Transverse colon (tissue), 4 donors: ENCODE data around the gene S100A14. TPM values are rescaled to one million over a fixed set of nuclear protein-coding genes. Genes with fewer than 3 reads are reported as not detected.

Source experiments
- DNase-seq: peaks from one replicate; pipeline ENCODE4 v3.0.0-alpha.2; 2019
- H3K27ac ChIP-seq, 4 donors: fragments of 200-600 bp; sonication (generic); 2 replicates each; pipeline ENCODE4 v1.5.1; 2016 to 2018; ENCODE audit warnings: inconsistent platforms in 4 of 4
- H3K27me3 ChIP-seq: fragments of 200-600 bp; sonication (generic); 2 replicates; pipeline ENCODE4 v1.5.1; 2017; ENCODE audit warnings: inconsistent platforms
- H3K36me3 ChIP-seq, 4 donors: fragments of 200-600 bp; sonication (generic); 2 replicates each; pipeline ENCODE4 v1.5.1; 2017 to 2019; ENCODE audit warnings: inconsistent platforms in 4 of 4
- H3K4me1 ChIP-seq, 4 donors: fragments of 200-600 bp; sonication (generic); 2 replicates each; pipeline ENCODE4 v1.5.1; 2017 to 2020; ENCODE audit warnings: inconsistent platforms in 4 of 4
- H3K4me3 ChIP-seq, 4 donors: fragments of 200-600 bp; sonication (generic); 1 replicate in 1 of 4; 2 replicates in 3 of 4; pipeline versions ENCODE4 v1.5.1 to v1.6.1; 2017 to 2019; ENCODE audit warnings: inconsistent platforms in 4 of 4
- H3K9me3 ChIP-seq, 2 donors: fragments of 200-600 bp; sonication (generic); 2 replicates each; pipeline ENCODE4 v1.5.1; 2017 to 2019; ENCODE audit warnings: inconsistent platforms in 2 of 2
- CTCF ChIP-seq, 5 experiments: fragments of 200-600 bp in 3 of 5; fragments of 450-650 bp in 2 of 5; sonication (generic) in 3 of 5; IDR thresholded peaks; 1 replicate in 2 of 5; 2 replicates in 3 of 5; pipeline ENCODE4 v1.5.1; 2016 to 2017; ENCODE audit warnings: antibody characterized with exemption in 5 of 5, inconsistent platforms in 3 of 5, mild to moderate bottlenecking in 2 of 5, moderate library complexity in 1 of 5
- EP300 ChIP-seq: sonication (generic); formaldehyde crosslinking; IDR thresholded peaks from one replicate; pipeline ENCODE4 v1.6.1; 2017; ENCODE audit warnings: antibody characterized with exemption, low read depth
- POLR2A ChIP-seq: fragments of 450-650 bp; IDR thresholded peaks from one replicate; pipeline ENCODE4 v1.6.1; 2016; ENCODE audit warnings: antibody characterized with exemption, mild to moderate bottlenecking, moderate library complexity
- POLR2AphosphoS5 ChIP-seq, 3 donors: sonication (generic); formaldehyde crosslinking; IDR thresholded peaks; one replicate each; pipeline ENCODE4 v1.6.1; 2016; ENCODE audit warnings: antibody characterized with exemption in 3 of 3
- WGBS, 2 donors: methylation state at CpG; one replicate each; pipeline ENCODE4 v1.1.5; 2018; ENCODE audit warnings: low coverage in 1 of 2; 5-methylcytosine and 5-hydroxymethylcytosine counted together
- in situ Hi-C, 4 donors: fragments of 200-750 bp; cut with MboI; loops; one replicate each; pipeline versions ENCODE4 v1.15.0 to v1.15.1; 2017; ENCODE audit warnings: low sequenced_read_pairs in 3 of 4, low pct_ligation_motif_present in 1 of 4, low pct_unique_long_range_greater_than_20kb in 1 of 4
- intact Hi-C: fragments of 100-400 bp; cut with DNase I; formaldehyde crosslinking; loops from one replicate; pipeline ENCODE4 v1.15.1; 2023; ENCODE audit warnings: low total_unique reads
- total RNA-seq, 4 donors: library from RNA; depleted of rRNA; stranded (reverse); fragments of >200 nt; gene quantifications; one replicate each; pipeline ENCODE4 v1.1.0, GENCODE V29; 2016

The S100A14 gene
- total RNA-seq, 4 donors from 2014 or later, result 134 to 514 (median 437) TPM

GRCh38 chr1:153566414-153567371 is 49.4 kb downstream of the S100A14 start:
- TF ChIP-seq EP300 (peak; percentile 84), POLR2A (peak; percentile 92), CTCF (IDR thresholded peaks at IDR 0.05) (no peak), POLR2AphosphoS5 (IDR thresholded peaks at IDR 0.05) (peak; percentile 92 to 94 (median 94))
- Histone ChIP-seq H3K36me3 (no peaks in the 10 kb centered on the region), H3K27me3 (no peaks in the 10 kb centered on the region), H3K4me3 (no peak overlapping the region), H3K27ac (peak overlapping the region; percentile 93 to 97 (median 94)), H3K9me3 (no peaks in the 10 kb centered on the region), H3K4me1 (peaks cover 30 to 43% (median 35%) of the 10 kb centered on the region in 4 donors)
- intact Hi-C loops (loop anchor here (5.0 kb wide), 1 partner anchor 54 kb away; no protein-coding TSS in a partner anchor), in situ Hi-C loops (loop anchor here in 2 of 4 donors (5.0 kb wide), 1 partner anchor 54 kb away; no protein-coding TSS in a partner anchor)
- 38 to 92% methylated on average over 5 to 16 of the region's 16 CpGs for WGBS, 2 donors
- DNase-seq, result peak; percentile 97

DNA sequence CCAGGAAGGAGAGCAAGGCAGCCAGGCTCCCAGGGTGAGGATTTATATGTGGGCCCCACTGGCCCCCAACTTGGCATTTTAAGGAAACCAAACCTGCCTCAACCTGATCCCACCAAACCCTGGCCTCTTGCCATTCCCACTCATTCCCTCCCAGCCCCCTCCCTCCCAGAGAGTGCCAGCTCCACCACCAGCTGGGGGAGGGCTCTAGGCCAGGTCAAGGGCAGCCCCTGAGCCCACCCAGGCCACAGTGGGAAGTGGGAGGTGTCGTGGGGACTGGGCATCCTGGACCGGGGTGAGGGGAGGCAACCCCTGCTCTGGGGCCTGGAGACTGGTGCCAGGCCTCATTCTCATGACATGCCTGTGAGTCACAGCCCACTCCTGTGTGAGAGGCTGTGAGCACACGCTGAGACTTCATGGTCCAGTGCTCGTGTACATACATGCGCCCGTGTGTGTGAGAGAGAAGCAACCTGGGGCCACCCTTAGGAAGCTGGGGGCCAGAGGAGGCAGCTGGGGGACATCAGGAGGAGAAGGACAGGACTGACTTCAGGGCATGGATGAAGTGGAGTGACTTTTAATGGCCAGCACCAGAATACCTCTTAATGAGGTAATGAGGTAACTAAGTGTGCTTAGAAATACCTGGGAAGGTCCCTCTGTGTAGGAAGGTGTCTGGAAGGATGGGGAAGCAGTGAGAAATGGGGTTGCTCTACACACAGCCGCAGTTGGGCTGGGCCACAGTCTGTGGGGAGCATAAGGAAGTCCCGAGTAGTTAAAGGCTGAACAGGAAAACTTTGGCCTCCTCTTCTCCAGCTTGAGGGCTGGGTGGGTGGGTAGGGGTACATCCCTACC is 50.4 kb downstream of the S100A14 start, which contains the start of gene S100A2:
TSS of gene S100A2 (minus strand) at position 316 of the 846 bp plus-strand sequence. CDS start 1,967 bp downstream, outside the sequence.
- peak within 1 kb of the TSS; percentile 93 to 97 (median 94) for H3K27ac ChIP-seq
- WGBS, 2 donors, result 54% methylated on average over 7 of the region's 8 CpGs; no CpG with 5 or more reads in 1 of the 2 donors
- H3K4me3 ChIP-seq, result no peak within 1 kb of the TSS
- no peaks in the 10 kb centered on the region for H3K27me3 ChIP-seq
- TF ChIP-seq EP300 (no peak), CTCF (IDR thresholded peaks at IDR 0.05) (no peak), POLR2AphosphoS5 (IDR thresholded peaks at IDR 0.05) (peak in 2 of 3 donors; percentile 27 to 62)
- peaks cover 30 to 43% (median 35%) of the 10 kb centered on the region in 4 donors for H3K4me1 ChIP-seq
- no peaks in the 10 kb centered on the region for H3K9me3 ChIP-seq
- peak; percentile 55 for DNase-seq
- H3K36me3 ChIP-seq, result no peaks in the 10 kb centered on the region
- intact Hi-C loops, result loop anchor here (5.0 kb wide), 1 partner anchor 53 kb away; no protein-coding TSS in a partner anchor
- in situ Hi-C loops, result loop anchor here in 2 of 4 donors (5.0 kb wide), 1 partner anchor 53 kb away; no protein-coding TSS in a partner anchor

Other genes starting within 250 kb of the S100A14 start
- gene S100A12, start 240.7 kb downstream of the S100A14 start, total RNA-seq, result not detected
- gene S100A8, start 225.3 kb downstream of the S100A14 start, total RNA-seq, result 1 to 10 TPM in 2 of 4 donors, not detected in 2; 1.6 to 7.4 TPM
- not detected for gene S100A7A, start 199.8 kb downstream of the S100A14 start, total RNA-seq
- gene S100A7, start 155.7 kb downstream of the S100A14 start, total RNA-seq, result not detected
- gene S100A6, start 80.3 kb downstream of the S100A14 start, total RNA-seq, result 100 to 1,000 TPM; 219 to 881 (median 433) TPM
- not detected for gene S100A5, start 75.4 kb downstream of the S100A14 start, total RNA-seq
- gene S100A4, start 70.5 kb downstream of the S100A14 start, total RNA-seq, result 100 to 1,000 TPM in 1 of 4 donors, 10 to 100 TPM in 3; 40.8 to 138 (median 78.6) TPM
- gene S100A3, start 67.1 kb downstream of the S100A14 start, total RNA-seq, result under 1 TPM in 1 of 4 donors, not detected in 3; 0.64 TPM
- gene S100A2, start 50.5 kb downstream of the S100A14 start, total RNA-seq, result 1 to 10 TPM in 1 of 4 donors, not detected in 3; 2.2 TPM
- gene S100A16, start 3.2 kb downstream of the S100A14 start, total RNA-seq, result 100 to 1,000 TPM; 181 to 223 (median 196) TPM
- 10 to 100 TPM; 33.8 to 67.8 (median 45.5) TPM for gene S100A13, start 11.2 kb upstream of the S100A14 start, total RNA-seq
- gene S100A1, start 12.1 kb upstream of the S100A14 start, total RNA-seq, result 1 to 10 TPM in 2 of 4 donors, not detected in 2; 3.7 to 4.4 TPM
- gene CHTOP, start 17.7 kb upstream of the S100A14 start, total RNA-seq, result 10 to 100 TPM; 35.2 to 86.1 (median 65.2) TPM
- 10 to 100 TPM; 10.5 to 38.4 (median 27.4) TPM for gene SNAPIN, start 42.4 kb upstream of the S100A14 start, total RNA-seq
- 100 to 1,000 TPM in 1 of 4 donors, 10 to 100 TPM in 3; 16.5 to 102 (median 66.5) TPM for gene ILF2, start 54.7 kb upstream of the S100A14 start, total RNA-seq
- 10 to 100 TPM in 3 of 4 donors, 1 to 10 TPM in 1; 9.8 to 25.1 (median 13.4) TPM for gene NPR1, start 62.4 kb upstream of the S100A14 start, total RNA-seq
- gene INTS3, start 111.7 kb upstream of the S100A14 start, total RNA-seq, result 10 to 100 TPM; 26.1 to 35.6 (median 28.0) TPM
- gene SLC27A3, start 159.1 kb upstream of the S100A14 start, total RNA-seq, result 100 to 1,000 TPM in 1 of 4 donors, 10 to 100 TPM in 3; 15.2 to 159 (median 26.2) TPM